Neural crest cell (in vitro differentiated cells): ENCODE data around the gene RBM46. TPM values are rescaled to one million over a fixed set of nuclear protein-coding genes. Genes with fewer than 3 reads are reported as not detected.

Experiments used
- DNase-seq: peaks from one replicate; pipeline ENCODE4 v3.0.0; 2021; ENCODE audit warnings: low read depth, mixed read lengths, low spot score
- H3K27ac Mint-ChIP-seq: one replicate; pipeline ENCODE4 v1.8.0; 2021; ENCODE audit warnings: mild to moderate bottlenecking, mixed read lengths; ENCODE audit not compliant: unreplicated experiment
- H3K27me3 Mint-ChIP-seq: 2 replicates; pipeline ENCODE4 v1.8.0; 2021; ENCODE audit warnings: low read depth, mild to moderate bottlenecking, mixed read lengths
- H3K36me3 Mint-ChIP-seq: 2 replicates; pipeline ENCODE4 v1.8.0; 2021; ENCODE audit warnings: low read depth, mild to moderate bottlenecking, mixed read lengths
- H3K4me1 Mint-ChIP-seq: 2 replicates; pipeline ENCODE4 v1.8.0; 2021; ENCODE audit warnings: mixed read lengths
- H3K4me3 Mint-ChIP-seq: one replicate; pipeline ENCODE4 v1.8.0; 2021; ENCODE audit warnings: mild to moderate bottlenecking, mixed read lengths
- H3K9me3 Mint-ChIP-seq: 2 replicates; pipeline ENCODE4 v1.8.0; 2021; ENCODE audit warnings: mixed read lengths
- total RNA-seq: library from RNA; stranded (reverse); gene quantifications from 2 replicates; pipeline ENCODE4 v1.2.1, GENCODE V29; 2021
- TF ChIP-seq, protein P1 (sequence below): fragments of 200-600 bp; sonication (generic); conservative IDR thresholded peaks from 2 replicates; pipeline ENCODE4 v1.5.0; 2021; ENCODE audit warnings: antibody characterized with exemption, mild to moderate bottlenecking

The RBM46 gene
- total RNA-seq, 1 donor from 2014 or later, result not detected

DNA sequence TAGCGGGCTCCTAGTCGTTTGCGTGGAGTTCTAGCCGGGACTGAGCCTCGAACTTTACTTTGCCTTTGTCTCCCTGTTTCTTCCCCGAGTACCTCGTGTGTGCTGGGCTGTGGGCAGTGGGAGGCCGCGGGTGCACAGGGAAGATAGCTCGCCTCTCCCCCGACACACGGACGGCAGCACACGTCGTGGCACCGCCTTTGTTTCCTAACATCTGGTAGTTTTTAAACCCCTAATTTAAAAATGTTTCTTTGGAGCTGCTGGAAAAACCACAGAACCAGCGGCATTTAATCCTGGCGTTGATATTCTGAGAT, 866 bp downstream of the RBM46 start:
- TF ChIP-seq, protein P1, sequence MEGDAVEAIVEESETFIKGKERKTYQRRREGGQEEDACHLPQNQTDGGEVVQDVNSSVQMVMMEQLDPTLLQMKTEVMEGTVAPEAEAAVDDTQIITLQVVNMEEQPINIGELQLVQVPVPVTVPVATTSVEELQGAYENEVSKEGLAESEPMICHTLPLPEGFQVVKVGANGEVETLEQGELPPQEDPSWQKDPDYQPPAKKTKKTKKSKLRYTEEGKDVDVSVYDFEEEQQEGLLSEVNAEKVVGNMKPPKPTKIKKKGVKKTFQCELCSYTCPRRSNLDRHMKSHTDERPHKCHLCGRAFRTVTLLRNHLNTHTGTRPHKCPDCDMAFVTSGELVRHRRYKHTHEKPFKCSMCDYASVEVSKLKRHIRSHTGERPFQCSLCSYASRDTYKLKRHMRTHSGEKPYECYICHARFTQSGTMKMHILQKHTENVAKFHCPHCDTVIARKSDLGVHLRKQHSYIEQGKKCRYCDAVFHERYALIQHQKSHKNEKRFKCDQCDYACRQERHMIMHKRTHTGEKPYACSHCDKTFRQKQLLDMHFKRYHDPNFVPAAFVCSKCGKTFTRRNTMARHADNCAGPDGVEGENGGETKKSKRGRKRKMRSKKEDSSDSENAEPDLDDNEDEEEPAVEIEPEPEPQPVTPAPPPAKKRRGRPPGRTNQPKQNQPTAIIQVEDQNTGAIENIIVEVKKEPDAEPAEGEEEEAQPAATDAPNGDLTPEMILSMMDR, result no peak
- H3K27ac Mint-ChIP-seq, result no peak overlapping the region
- H3K4me1 Mint-ChIP-seq, result no peaks in the 10 kb centered on the region
- DNase-seq, result no peak
- no peaks in the 10 kb centered on the region for H3K36me3 Mint-ChIP-seq
- no peaks in the 10 kb centered on the region for H3K27me3 Mint-ChIP-seq
- H3K4me3 Mint-ChIP-seq, result no peak overlapping the region
- H3K9me3 Mint-ChIP-seq, result no peaks in the 10 kb centered on the region

DNA sequence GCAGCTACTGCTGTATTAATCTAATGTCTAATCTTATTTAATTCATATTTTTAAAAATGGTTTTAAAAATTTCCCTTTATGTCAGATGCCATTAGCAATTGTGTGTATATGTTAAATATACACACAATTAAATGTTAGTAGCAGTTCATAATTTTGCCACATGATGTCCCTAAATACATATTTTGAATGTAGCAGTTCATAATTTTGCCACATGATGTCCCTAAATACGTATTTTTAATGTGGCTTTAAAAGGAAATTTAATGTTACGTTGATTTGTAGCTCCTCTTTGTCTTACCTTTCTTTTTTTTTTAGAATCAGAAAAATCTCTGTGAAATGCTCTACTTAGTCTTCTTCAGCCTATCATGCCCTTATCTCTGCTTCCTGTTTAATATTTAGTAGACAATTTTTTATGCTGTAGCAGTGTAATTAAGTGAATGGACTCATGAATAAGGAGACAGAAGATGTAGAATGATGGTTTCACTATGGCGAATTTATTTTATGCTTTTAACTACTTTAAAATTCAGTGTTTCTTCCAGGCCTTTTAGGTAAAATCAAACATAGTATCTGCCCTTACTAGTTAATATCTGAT, 26.1 kb downstream of the RBM46 start:
- TF ChIP-seq, protein P1, result peak; percentile 81
- Mint-ChIP-seq H3K9me3 (peaks cover 3% of the 10 kb centered on the region), H3K4me1 (no peaks in the 10 kb centered on the region), H3K27ac (no peak overlapping the region), H3K27me3 (no peaks in the 10 kb centered on the region), H3K36me3 (no peaks in the 10 kb centered on the region), H3K4me3 (no peak overlapping the region)
- no peak for DNase-seq

DNA sequence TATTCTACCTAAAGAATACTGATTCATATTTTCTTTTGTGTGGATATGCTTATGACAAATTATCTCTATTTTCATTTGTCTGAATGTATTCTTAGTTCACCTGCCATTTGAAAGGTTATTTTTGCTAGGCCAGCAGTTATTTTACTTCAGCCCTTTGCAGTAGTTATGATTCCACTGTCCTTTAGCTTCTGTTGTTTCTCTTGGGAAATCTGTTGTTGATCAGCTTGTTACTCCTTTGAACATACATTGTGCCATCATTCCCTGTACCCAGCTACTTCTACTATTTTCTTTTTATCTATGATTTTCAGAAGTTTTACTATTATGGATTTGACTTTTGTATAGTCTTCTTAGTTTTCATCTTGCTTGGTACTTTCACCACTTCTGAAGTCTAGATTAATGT, 37.2 kb downstream of the RBM46 start:
- H3K4me3 Mint-ChIP-seq, result no peak overlapping the region
- H3K36me3 Mint-ChIP-seq, result no peaks in the 10 kb centered on the region
- no peaks in the 10 kb centered on the region for H3K4me1 Mint-ChIP-seq
- H3K27me3 Mint-ChIP-seq, result no peaks in the 10 kb centered on the region
- no peak overlapping the region for H3K27ac Mint-ChIP-seq
- H3K9me3 Mint-ChIP-seq, result peaks cover 3% of the 10 kb centered on the region
- TF ChIP-seq, protein P1, result no peak
- DNase-seq, result no peak

DNA sequence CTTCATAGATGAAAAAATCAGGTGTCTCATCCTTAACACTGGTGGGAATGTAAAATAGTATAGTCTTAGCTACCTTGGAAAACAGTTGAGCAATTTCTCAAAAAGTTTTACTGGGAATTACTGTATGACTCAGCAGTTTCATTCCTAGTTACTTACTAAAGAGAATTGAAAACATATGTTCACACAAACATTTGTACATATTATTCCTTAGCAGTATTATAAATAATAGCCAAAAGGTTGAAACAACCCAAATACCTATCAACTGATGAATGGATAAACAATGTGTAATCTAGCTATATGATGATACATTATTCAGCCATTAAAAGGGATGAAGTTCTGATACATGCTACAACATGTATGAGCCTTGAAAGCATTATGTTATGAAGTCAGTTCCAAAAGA, 41.7 kb downstream of the RBM46 start:
- no peak overlapping the region for H3K27ac Mint-ChIP-seq
- TF ChIP-seq, protein P1, result no peak

DNA sequence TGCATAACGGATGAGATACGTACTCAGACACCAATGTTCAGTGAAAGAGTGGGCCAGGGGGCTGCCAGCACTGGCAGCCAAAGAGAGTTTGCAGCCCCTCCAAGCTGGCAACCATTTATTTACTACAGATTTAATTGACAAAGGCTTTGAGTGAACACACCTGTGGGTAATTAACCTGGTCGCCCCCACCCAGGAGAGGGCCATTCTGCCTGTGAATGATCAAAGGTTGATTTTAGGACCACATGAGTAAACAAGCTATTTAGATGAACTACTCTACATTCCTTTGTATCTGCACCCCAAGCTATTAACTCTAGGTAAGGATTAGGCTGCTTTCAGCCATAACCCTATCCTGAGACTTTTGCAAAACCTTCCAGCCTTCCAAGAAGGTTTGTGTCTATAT, 55.0 kb downstream of the RBM46 start:
- peaks cover 15% of the 10 kb centered on the region for H3K9me3 Mint-ChIP-seq
- no peaks in the 10 kb centered on the region for H3K27me3 Mint-ChIP-seq
- TF ChIP-seq, protein P1, result no peak
- H3K27ac Mint-ChIP-seq, result no peak overlapping the region
- no peak for DNase-seq
- no peaks in the 10 kb centered on the region for H3K4me1 Mint-ChIP-seq
- no peak overlapping the region for H3K4me3 Mint-ChIP-seq
- H3K36me3 Mint-ChIP-seq, result no peaks in the 10 kb centered on the region

More for the DNA sequence above, 41.7 kb downstream of the RBM46 start:
- Mint-ChIP-seq H3K4me3 (no peak overlapping the region), H3K9me3 (peaks cover 3% of the 10 kb centered on the region), H3K36me3 (no peaks in the 10 kb centered on the region), H3K4me1 (no peaks in the 10 kb centered on the region), H3K27me3 (no peaks in the 10 kb centered on the region)
- DNase-seq, result no peak

DNA sequence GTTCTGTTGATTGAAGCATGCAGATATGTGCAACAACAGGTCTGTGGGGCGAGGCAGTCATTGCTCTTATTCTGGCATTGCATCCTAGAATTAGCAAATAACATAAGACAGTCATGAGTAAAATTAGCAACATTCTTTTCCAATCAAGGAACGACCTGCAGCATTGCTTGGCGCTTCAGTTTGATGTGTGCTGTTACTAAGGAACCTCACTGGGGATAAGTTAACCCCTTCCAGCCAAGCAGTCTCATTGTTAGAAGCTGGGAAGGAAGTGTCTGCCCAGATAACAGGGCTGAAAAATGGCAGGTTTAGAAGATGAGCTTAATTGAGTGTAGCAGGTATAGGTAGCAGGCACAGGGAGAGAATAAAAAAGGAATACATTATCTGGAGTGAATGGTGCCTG, 55.4 kb downstream of the RBM46 start:
- no peak overlapping the region for H3K27ac Mint-ChIP-seq
- no peaks in the 10 kb centered on the region for H3K4me1 Mint-ChIP-seq
- H3K27me3 Mint-ChIP-seq, result no peaks in the 10 kb centered on the region
- TF ChIP-seq, protein P1, result no peak
- no peaks in the 10 kb centered on the region for H3K36me3 Mint-ChIP-seq
- no peak for DNase-seq
- no peak overlapping the region for H3K4me3 Mint-ChIP-seq
- H3K9me3 Mint-ChIP-seq, result peaks cover 15% of the 10 kb centered on the region
